NCI-H187 (cell line): ENCODE data around the gene JOSD2.

Experiments
- DNase-seq, 2 experiments: peaks; one replicate each; lab custom pipeline; 2025; lab: John Stamatoyannopoulos, UW

The JOSD2 gene

DNA sequence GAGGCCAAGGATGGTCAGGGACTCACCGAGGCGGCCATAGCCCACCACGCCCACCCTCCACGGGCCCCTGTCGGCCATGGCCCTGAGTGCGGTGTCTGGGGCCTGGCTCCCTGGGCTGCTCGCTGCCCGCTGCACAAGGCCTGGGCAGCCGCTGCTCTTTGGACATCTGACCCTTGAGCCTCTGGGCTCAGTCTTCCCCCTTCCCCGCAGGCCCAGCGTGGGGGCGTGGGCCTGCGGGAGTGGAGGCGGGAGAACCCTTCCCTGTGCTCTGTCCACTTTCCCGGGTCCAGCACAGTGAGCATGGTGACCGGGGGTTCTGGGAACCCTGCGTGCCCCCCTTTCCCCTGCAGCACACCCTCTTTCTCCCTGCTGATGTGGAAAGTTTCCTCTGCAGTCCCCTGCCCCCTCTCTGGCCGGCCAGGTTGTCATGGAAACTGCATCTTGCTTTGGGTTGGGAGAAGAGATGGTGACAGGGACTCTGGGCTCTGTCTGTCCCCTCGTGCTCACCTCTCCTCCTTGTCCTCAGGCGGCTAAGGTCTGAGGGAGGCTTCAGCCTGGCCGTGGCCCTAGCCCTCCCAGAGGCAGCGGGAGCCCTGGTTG lies 2.9 kb upstream of the JOSD2 start, which contains the start of gene ASPDH:
TSS of gene ASPDH (minus strand) at position 168 of the 600 bp plus-strand sequence. CDS start at position 78, 90 bp downstream.
- no peak for DNase-seq

DNA sequence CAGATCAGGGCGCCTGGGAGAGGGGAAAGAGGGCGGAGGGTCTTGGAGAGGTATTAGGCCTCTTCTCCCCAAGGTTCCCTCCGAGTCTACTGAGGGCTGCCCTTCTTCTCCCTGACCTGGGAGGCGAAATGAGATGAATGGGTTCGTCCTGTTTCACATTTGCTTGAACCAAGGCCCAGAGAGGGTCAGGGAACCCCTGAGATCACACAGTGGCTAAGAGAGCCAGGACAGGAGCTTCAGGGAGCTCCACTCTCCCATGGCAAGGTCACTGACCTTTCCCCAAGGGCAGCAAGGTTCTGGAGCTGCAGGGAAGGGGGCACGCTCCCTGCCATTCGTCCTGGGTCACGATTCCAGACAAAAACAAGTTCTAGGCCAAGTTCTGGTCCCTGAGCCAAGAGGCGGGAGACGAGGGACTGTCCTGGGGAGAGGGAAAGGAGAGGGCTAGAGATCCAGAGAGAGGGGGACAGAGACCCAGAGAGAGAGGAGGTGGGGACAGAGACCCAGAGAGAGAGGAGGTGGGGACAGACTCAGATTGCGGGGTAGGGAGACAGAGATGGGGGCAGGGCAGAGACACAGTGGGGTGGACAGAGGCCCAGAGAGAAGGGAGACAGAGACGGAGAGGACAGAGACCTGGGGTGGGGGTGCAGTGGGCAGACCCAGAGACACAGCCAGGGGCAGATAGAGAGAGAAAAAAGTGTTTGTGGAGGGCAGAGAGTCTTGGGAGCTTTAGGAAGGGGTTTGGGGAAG lies 2.2 kb upstream of the JOSD2 start:
- no peak for DNase-seq

DNA sequence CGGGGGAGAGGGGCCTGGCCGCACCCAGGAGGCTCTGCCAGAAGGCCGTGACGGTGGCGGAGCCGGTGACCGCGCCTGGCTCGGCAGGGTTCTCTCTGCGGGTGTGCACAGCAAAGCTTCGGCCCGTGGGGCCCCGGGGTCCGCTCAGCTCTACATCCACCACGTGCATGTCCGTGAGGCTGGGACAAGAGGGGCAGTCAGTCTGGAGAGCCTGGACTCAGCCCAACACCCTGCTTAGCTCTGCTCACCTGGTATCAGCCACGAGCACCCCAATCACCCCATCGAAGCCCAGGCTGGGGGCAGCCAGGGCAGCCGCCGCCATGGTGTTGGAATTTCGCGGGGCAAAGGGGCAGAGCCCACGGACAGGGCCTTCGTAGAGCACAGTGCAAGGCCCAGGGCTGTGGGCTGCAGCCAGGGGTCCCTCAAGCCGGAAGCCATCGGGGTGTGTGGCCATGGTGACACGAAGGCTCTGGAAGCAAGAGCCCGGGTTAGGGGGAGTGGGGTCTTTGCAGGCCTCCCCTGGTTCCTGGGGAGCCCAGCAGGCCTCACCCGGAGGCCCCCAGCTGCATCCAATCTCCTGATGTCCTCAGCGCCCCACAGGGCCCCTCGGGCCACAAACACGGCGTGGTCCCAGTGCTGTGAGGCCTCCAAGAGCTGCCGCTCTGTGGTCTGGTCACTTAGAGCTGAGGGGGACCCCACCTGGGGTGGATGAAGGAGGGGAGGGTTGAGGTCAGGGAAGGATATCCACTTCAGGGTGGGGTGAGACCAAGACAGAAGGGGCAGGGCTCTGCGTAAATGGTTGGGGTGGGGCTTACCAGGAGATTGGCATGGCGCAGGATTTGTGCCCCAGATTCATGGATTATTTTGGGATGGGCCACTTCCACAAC lies 1.4 kb upstream of the JOSD2 start:
- DNase-seq = no peak

DNA sequence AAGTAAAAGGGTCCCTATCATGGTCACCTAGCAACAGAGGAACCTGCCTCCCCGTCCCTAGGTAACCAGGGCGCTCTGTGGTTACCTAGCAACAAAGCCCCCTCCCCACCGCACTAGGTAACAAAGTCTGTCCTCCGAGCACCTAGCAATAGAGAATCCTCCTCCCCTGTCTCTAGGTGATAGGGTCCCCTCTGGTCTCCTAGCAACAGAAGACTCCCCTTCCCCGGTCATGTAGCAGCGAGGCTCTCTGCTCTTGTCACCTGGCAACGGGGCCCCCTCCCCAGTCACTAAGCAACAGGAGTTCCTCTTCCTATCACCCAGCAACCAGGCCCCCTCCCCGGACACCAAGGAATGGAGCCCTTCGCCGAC lies 307 bp downstream of the JOSD2 start:
- DNase-seq = peak in 1 of 2 experiments; percentile 60

DNA sequence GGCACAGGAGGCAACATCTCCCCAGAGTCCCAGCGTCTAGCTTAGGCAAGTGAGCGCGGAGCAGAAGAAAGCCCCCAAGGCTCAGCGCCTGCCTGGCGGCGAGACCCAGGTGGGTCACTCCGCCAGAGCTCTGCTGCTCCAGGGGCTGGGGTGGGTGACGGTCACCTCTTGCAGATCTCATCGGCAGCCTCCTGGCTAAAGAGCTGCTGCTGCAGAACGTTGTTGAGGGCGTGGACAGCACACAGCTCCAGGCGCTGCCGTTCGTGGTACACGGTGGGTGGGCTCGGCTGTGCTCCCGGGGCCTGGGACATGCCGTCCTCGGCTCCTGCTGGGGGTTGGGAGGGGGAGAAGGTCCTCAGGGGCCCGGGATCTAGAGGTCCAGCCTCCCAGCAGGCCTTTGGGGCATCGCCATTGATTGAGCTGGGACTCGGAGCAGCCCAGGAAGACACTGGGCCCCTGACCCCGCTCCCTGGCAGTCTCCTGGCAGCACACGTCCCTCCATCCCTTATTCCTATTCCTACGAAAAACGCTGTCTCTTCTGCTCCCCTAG lies 795 bp downstream of the JOSD2 start:
- no peak for DNase-seq

DNA sequence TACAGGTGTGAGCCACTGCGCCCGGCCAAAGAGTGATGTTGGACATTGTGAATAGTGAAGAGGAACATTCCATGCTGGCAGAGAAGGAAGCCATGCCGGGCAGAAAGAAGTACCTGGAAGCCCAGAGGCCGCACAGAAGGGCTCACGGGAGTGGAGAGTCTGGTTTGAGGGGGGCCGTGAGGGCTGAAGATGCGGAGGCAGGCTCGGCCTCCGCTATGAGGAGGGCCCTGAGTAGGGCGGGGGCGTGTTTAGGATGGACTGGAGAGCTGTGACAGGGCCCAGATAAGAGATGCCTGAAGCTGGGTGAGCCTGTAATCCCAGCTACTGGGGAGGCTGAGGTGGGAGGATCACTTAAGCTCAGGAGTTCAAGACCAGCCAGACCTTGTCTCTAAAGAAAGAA lies 1.6 kb downstream of the JOSD2 start:
- DNase-seq = no peak

DNA sequence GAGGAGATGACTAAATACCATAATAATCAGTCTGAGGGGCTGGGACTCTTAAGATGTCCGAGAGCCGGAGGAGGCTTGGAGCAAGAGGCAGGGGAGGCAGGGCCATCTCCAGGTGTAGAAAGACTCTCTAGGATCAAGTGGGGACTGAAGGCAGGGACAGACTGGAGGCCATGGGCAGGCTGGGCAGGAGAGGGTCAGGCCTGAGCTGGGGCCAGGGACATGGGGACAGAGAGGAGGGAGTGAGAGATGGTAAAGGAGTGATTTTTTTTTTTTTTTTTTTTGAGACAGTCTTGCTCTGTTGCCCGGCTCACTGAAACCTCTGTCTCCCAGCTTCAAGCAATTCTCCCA lies 2.2 kb downstream of the JOSD2 start:
- no peak for DNase-seq

DNA sequence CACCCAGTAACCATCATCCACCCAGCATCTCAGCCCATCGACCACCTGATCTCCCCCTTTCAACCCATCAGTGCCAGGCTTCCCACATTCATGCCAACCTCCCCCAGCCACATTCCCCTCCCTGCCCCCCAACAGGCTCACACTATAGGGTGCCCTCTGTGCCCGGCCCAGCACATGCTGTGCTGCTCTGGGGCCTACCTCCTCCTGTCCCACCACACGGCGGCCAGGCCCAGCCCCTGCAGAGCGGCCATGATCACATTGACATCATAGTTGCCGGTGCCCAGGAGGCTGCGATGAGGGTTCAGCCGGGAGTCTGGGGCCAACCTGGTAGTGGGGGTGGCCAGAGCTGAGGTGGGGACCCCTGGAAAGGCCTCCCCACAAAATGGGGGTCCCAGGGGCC lies 3.6 kb downstream of the JOSD2 start:
- DNase-seq = no peak

DNA sequence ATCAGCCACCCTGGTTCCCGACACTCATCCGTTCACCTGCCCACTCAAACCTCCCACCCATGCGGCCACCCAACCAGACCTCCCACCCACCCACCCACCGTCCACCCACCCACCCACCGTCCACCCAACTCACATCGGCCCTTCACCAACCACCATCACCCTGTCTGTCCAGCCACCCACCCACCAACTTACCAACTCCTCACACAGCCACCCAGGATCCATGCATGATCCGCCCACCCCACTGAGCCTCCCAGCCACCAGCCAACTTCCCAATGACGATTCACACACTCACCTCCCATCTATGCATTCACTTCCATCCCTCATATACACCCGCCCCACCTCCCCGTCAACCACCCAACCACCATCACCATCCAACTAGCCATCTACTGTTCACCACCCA lies 4.3 kb downstream of the JOSD2 start:
- DNase-seq = no peak

DNA sequence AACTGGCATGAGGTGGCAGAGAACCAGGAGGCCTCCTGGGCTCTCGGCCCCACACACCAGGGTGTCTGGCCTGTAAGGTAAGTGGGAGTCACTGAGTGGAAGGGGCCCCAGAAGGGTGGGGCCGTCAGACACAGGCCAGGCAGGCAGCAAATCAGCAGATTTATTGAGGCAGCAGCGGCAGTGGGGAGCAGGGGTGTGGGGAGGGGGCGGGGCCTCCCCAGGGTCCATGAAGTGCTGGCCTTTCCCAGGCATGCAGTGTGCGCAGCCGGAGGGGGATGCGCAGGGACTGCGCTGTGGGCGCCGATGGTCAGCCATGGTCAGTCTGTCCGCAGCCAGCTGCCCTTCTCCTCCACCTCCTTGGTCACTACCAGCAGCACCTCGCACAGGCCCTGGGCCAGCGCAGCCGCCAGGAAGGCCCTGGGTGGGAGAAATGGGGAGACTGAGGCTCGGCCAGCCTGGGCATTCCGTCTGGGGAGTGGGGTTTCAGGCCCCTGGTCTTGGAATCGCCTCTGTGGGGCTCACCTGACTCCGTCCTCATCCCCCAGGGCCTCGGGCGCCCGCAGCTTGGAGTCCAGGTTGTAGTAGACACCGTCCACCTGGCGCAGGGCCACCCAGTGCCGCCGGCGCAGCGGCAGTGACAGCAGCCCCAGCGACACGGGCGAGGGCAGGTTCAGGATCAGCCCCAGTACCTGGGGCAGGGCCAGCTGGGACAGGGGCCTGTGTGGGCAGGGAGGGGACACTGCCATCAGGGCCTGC lies 5.0 kb downstream of the JOSD2 start:
- DNase-seq = no peak

DNA sequence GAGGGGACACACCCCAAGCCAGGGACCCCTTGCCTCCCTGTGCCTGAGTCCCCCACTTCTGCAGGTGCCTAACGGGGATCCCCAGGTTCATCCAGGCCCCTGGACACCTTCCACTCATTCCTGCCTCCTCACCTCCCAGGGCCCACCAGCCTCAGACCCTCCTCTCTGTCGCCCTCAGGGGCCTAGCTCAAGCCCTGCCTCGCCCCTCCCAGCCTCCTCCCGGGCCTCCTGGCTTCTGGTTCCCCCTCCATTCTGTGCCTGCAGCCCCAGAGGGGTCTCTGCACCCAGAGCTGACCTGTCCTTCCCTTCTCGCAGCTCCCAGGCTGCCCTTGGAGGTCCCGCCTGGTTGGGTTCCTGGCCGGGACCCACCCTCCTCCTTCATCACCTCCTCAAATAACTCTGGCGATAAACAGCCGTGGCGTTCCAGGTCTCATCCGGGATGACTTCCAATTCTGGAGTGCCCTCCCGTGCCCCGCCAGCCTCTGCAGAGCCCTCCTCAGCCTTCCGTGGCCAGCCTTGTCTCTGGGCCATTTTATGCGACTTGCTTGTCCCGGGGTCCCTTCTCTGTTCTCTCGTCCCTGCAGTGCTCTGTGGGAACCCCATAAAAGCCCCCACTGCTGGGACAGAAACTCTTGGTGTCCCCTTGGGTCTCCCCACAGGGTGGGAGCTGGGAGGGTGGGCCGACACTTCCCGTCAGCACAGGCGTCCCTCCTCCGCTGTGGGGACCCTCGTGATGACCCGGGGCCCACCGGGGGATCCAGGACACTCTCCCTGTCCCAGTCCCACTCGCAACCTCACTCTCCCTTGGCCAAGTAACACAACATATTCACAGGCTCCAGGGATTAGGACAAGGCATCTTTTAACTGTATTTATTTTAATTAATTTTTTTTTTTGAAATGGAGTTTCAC lies 9.2 kb downstream of the JOSD2 start:
- no peak for DNase-seq

DNA sequence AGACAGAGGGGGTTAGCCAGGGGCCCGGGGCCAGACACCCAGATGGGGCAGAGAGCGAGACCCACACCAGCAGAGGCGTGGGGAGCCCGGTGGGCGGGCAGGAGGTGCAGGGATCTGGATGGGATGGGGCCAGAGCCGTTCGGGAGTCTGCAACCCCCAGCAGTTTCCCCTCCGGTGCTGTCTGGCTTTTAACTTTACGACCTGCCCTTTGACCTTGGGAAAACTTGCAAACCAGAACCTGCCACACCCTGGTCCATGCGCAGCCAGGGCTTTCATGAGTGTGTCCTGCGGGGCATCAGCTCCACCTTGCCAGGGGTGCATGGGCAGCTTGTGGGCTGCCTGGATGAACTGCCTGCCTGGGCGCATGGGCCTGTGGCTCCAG lies 9.8 kb downstream of the JOSD2 start:
- DNase-seq = no peak

DNA sequence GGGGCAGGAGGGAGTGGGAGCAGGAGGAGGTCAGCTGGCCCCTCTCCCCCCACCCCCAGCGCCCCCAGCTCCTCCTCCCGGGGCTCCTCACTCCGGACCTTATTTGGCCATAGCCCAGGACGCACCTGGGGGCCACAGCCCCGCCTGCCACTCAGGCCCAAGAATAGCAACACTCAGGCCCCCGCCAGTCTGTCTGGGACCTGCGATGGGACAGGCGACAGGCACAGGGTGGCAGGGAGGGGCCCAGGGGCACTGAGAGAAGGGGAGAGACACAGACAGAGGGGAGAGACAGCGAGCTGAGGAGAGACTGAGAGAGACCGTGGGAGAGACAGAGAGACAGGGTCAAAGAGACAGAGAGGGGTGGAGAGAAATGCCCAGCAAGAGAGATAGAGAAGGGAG lies 10.2 kb downstream of the JOSD2 start:
- no peak for DNase-seq

DNA sequence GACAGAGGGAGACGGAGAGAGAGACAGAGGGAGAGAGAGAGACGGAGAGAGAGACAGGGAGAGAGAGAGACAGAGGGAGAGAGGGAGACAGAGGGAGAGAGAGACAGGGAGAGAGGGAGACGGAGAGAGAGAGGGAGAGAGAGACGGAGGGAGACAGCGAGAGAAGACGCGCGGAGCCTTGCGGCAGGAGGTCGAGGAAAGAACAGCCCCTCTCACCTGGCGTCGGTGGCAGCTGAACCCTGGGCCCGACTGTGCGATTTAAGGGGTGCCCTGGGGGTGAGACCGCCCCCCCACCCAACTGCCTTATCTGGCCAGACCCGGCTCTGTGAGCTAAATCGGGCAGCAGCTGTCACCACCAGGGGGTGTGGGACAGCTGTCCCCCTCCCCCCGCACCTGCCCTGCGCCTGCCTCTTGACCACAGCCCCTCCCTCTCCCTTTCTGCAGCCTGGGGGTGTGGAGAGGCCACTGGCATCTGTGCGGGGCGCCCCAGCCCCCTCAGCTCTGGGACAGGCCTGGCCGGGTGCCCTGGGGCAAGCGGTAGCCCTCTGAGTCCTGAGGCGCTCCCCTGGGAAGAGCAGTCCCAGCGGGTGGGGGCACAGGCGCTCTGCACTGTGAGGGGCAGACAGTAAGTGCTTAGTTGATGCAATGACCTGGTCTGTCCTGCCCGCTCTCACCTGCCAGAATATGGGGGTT lies 10.8 kb downstream of the JOSD2 start:
- no peak for DNase-seq

DNA sequence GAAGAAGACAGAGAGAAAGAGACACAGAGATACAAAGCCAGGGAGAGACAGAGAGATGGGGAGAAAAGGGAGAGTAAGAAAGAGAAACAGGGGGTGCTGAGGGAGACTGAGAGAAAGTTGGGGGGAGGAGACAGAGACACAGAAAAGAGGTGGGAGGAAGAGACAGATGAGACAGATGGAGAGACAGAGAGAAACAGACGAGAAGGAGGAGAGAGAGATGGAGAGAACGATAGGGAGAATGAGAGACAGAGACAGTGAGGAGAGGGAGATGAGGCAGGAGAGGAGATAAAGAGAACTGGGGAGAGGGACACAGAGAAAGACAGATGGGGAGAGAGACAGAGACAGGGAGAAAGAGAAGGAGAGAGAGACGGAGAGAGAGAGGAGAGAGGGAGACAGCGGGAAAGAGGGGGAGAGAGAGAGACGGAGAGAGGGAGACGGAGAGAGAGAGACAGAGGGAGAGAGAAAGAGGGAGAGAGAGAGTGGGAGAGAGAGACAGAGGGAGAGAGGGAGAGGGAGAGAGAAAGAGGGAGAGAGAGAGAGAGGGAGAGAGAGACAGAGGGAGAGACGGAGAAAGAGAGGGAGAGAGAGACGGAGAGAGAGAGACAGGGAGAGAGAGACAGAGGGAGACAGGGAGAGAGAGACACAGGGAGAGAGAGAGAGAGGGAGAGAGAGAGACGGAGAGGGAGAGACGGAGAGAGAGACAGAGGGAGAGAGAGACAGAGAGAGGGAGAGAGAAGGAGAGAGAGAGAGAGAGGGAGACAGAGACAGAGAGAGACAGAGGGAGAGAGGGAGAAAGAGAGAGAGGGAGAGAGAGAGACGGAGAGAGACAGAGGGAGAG lies 12.6 kb downstream of the JOSD2 start:
- DNase-seq = no peak

DNA sequence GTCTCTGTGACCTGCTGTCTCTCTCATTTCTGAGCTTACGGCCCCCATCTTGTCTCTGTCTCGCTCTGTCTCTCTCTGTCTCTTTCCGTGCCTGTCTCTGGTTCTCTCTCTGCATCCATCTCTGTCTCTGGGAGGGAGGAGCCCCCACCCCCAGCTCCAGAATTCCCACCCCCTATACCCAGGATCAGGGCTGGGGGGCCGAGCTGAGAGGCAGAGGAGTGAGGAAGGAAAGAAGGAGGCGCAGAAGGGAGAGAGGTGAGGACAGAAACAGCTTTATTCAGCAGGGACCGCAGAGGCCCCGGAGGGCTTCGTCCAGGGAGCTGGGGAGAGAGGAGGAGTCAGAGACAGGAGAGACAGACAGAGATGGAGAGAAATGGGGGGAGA lies 14.0 kb downstream of the JOSD2 start:
- DNase-seq = no peak

DNA sequence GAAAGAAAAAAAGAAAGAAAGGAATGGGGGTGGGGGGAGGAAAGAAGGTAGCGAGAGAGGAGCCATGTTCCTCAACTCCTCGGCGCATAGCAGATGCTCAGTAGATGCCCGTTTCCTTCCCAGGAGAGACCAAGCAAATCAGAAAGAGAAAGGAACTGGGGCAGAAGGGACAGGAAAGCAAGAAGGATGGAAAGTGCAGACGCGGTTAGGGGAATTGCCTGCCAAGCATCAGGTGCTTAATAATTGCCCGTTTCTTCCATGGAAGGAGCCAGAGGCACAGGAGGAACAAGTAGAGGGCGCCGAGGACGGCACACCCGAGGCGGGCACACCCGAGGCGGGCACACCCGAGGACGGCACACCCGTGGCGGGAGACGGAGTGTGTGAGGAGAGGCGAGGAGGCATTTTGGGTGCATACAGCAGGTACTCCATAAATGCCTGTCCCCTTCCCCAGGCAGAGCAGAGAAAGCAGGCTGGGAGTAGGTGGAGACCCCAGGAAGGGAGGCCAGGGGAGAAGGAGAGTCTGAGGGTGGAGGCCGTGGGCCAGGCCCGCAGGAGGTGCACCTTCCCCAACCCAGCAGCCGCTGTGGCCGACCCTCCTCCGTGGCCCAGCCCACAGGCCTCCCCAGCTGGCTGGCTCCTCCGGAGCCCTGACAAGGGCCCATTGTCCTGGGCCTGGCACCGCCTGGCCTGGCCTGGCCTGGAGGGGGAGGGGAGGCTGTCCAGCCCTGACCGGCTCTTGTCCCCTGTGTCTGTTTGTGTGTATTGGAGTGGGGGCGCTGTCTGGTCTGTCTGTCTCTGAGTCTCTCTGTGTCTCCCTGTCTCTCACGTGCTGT lies 14.6 kb downstream of the JOSD2 start:
- DNase-seq = no peak

DNA sequence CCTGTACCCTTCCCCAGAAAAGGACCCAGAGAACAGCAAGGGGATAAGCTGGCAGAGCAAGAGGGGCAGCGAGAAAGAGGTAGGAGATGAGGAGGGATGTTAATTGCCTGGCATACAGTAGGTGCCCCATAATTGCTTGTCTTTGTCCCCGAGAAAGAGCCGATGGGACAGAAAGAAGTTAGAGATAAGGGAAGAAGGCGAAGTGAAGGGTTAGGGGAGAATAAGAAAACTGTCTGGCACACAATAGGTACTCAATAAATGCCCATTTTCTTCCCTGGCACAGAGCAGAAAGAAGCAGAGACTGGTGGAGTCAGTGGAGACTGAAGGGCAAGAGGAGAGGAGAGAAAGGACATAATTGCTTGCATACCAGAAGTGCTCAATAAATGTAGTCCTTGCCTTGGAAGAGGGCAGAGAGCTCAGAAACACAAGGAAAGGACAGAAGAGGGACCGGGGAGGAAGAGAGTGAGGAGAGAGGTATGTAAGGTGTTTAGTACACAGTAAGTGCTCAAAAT lies 15.9 kb downstream of the JOSD2 start:
- no peak for DNase-seq
